IMR-90 (cell line): ENCODE measurements around the gene CDC42EP3. TPM values are rescaled to one million over a fixed set of nuclear protein-coding genes. Genes with fewer than 3 reads are reported as not detected.

Experiments
- ATAC-seq: fragments of 200-7000 bp; cut with Tn5 transposase; 2 replicates; pipeline ENCODE4 v1.9.1; 2020; ENCODE audit warnings: low read depth, mild to moderate bottlenecking, moderate library complexity
- BruUV-seq: library from RNA; stranded (reverse); fragments of 400-500 nt; replicated peaks from 2 replicates; lab custom pipeline; 2021; lab: Mats Ljungman, UMichigan
- CTCF ChIA-PET: fragments of 300-600 bp; formaldehyde crosslinking; extraction: SDS; loops from one replicate; lab custom pipeline; 2021; ENCODE audit warnings: antibody characterized with exemption; lab: Yijun Ruan, JAX
- POLR2A ChIA-PET: fragments of 300-600 bp; sonication (Branson Sonifier 250); formaldehyde crosslinking; loops from one replicate; lab custom pipeline; 2022; ENCODE audit warnings: antibody characterized with exemption; ENCODE audit not compliant: unreplicated experiment; lab: Charles Lee
- DNase-seq: peaks from one replicate; pipeline ENCODE4 v3.0.0; 2013
- H2AFZ ChIP-seq: replicated peaks from 2 replicates; pipeline ENCODE3; 2013; ENCODE audit warnings: low read length, mild to moderate bottlenecking; ENCODE audit not compliant: poor library complexity
- H2AK5ac ChIP-seq: 2 replicates; pipeline ENCODE4 v1.6.1; 2013; ENCODE audit warnings: low read depth, low read length, inconsistent platforms
- H2AK9ac ChIP-seq: replicated peaks from 2 replicates; pipeline ENCODE3; 2013; ENCODE audit warnings: mild to moderate bottlenecking, low read depth, low read length, moderate library complexity; ENCODE audit not compliant: poor library complexity
- H2BK120ac ChIP-seq: 2 replicates; pipeline ENCODE4 v1.6.1; 2013; ENCODE audit warnings: low read depth, low read length, inconsistent platforms
- H2BK15ac ChIP-seq: 3 replicates; pipeline ENCODE4 v1.6.1; 2013; ENCODE audit warnings: low read depth, low read length, inconsistent platforms
- H2BK20ac ChIP-seq: 2 replicates; pipeline ENCODE4 v1.6.1; 2013; ENCODE audit warnings: low read depth, mild to moderate bottlenecking, inconsistent platforms, low read length, moderate library complexity
- H2BK5ac ChIP-seq: 2 replicates; pipeline ENCODE4 v1.6.1; 2013; ENCODE audit warnings: mild to moderate bottlenecking, low read depth, low read length, inconsistent platforms; ENCODE audit not compliant: poor library complexity, severe bottlenecking
- H3K14ac ChIP-seq: replicated peaks from 2 replicates; pipeline ENCODE4 v1.6.1; 2013; ENCODE audit warnings: low read depth, low read length, inconsistent platforms
- H3K18ac ChIP-seq: 2 replicates; pipeline ENCODE4 v1.6.1; 2013; ENCODE audit warnings: low read depth, low read length, control low read depth
- H3K23ac ChIP-seq: 2 replicates; pipeline ENCODE4 v1.6.1; 2013; ENCODE audit warnings: low read depth, low read length, inconsistent platforms
- H3K27ac ChIP-seq: 2 replicates; pipeline ENCODE4 v1.5.1; 2013; ENCODE audit warnings: mild to moderate bottlenecking, control low read depth, low read length; ENCODE audit not compliant: insufficient read depth
- H3K27me3 ChIP-seq: 2 replicates; pipeline ENCODE4 v1.6.1; 2013; ENCODE audit warnings: low read length; ENCODE audit not compliant: control insufficient read depth, insufficient read depth
- H3K36me3 ChIP-seq: 2 replicates; pipeline ENCODE4 v1.6.1; 2013; ENCODE audit warnings: low read length, mixed read lengths; ENCODE audit not compliant: control insufficient read depth, insufficient read depth
- H3K4ac ChIP-seq: 2 replicates; pipeline ENCODE4 v1.6.1; 2013; ENCODE audit warnings: low read depth, low read length, inconsistent platforms
- H3K4me1 ChIP-seq: 2 replicates; pipeline ENCODE4 v1.6.1; 2013; ENCODE audit warnings: low read length, mixed read lengths; ENCODE audit not compliant: control insufficient read depth, insufficient read depth
- H3K4me2 ChIP-seq: 2 replicates; pipeline ENCODE4 v1.6.1; 2013; ENCODE audit warnings: low read depth, mild to moderate bottlenecking, control low read depth, low read length, moderate library complexity
- H3K4me3 ChIP-seq: 2 replicates; pipeline ENCODE4 v1.5.1; 2013; ENCODE audit warnings: low read depth, mild to moderate bottlenecking, control low read depth, low read length, moderate library complexity; ENCODE audit not compliant: insufficient read depth
- H3K56ac ChIP-seq: 2 replicates; pipeline ENCODE4 v1.6.1; 2013; ENCODE audit warnings: low read length, inconsistent platforms; ENCODE audit not compliant: insufficient read depth; ENCODE audit errors: extremely low read depth
- H3K79me1 ChIP-seq, 2 experiments: 2 replicates each; pipeline ENCODE4 v1.6.1; 2013; ENCODE audit warnings: low read length in 2 of 2, inconsistent platforms in 1 of 2, low read depth in 1 of 2
- H3K9ac ChIP-seq: 2 replicates; pipeline ENCODE4 v1.6.1; 2013; ENCODE audit warnings: low read depth, low read length, control low read depth
- H3K9me1 ChIP-seq: 2 replicates; pipeline ENCODE4 v1.6.1; 2013; ENCODE audit warnings: low read length, inconsistent platforms; ENCODE audit not compliant: insufficient read depth
- H3K9me3 ChIP-seq: 2 replicates; pipeline ENCODE4 v1.6.1; 2013; ENCODE audit warnings: low read length; ENCODE audit not compliant: control insufficient read depth, insufficient read depth
- H4K20me1 ChIP-seq: 2 replicates; pipeline ENCODE4 v1.6.1; 2013; ENCODE audit warnings: low read length, inconsistent platforms; ENCODE audit not compliant: insufficient read depth
- H4K5ac ChIP-seq: 2 replicates; pipeline ENCODE4 v1.6.1; 2013; ENCODE audit warnings: mild to moderate bottlenecking, low read depth, low read length, control low read depth
- H4K8ac ChIP-seq, 2 experiments: 2 replicates each; pipeline ENCODE4 v1.6.1; 2013; ENCODE audit warnings: low read depth in 2 of 2, low read length in 2 of 2, control low read depth in 1 of 2, inconsistent platforms in 1 of 2
- H4K91ac ChIP-seq: 2 replicates; pipeline ENCODE4 v1.6.1; 2013; ENCODE audit warnings: low read depth, low read length, inconsistent platforms; ENCODE audit not compliant: insufficient read depth
- CEBPB ChIP-seq: IDR thresholded peaks from 2 replicates; pipeline ENCODE4 v1.6.1; 2012; ENCODE audit warnings: low read depth, low read length, improper control_type of control experiment
- CHD1 ChIP-seq: IDR thresholded peaks from 2 replicates; pipeline ENCODE4 v1.6.1; 2012; ENCODE audit warnings: low read depth, low read length, improper control_type of control experiment
- CTCF ChIP-seq: conservative IDR thresholded peaks from 2 replicates; pipeline ENCODE4 v1.5.1; 2012; ENCODE audit warnings: mild to moderate bottlenecking, low read depth, low read length, improper control_type of control experiment
- FOS ChIP-seq: fragments of 150-350 bp; IDR thresholded peaks from 2 replicates; pipeline ENCODE4 v1.6.1; 2016; ENCODE audit warnings: low read depth, low read length
- MAFK ChIP-seq: IDR thresholded peaks from 2 replicates; pipeline ENCODE4 v1.6.1; 2012; ENCODE audit warnings: low read depth, low read length, improper control_type of control experiment
- MAZ ChIP-seq: IDR thresholded peaks from 2 replicates; pipeline ENCODE4 v1.6.1; 2012; ENCODE audit warnings: low read depth, mild to moderate bottlenecking, low read length, improper control_type of control experiment, moderate library complexity, borderline replicate concordance
- NFE2L2 ChIP-seq: fragments of 150-350 bp; IDR thresholded peaks from 2 replicates; pipeline ENCODE4 v1.6.1; 2016; ENCODE audit warnings: low read depth, mild to moderate bottlenecking, low read length
- POLR2A ChIP-seq: IDR thresholded peaks from 2 replicates; pipeline ENCODE4 v1.6.1; 2012; ENCODE audit warnings: mild to moderate bottlenecking, low read depth, low read length
- RAD21 ChIP-seq: IDR thresholded peaks from 2 replicates; pipeline ENCODE4 v1.6.1; 2012; ENCODE audit warnings: low read length, improper control_type of control experiment
- RCOR1 ChIP-seq: IDR thresholded peaks from 2 replicates; pipeline ENCODE4 v1.6.1; 2012; ENCODE audit warnings: mild to moderate bottlenecking, low read length, improper control_type of control experiment; ENCODE audit not compliant: insufficient replicate concordance
- RFX5 ChIP-seq: IDR thresholded peaks from 2 replicates; pipeline ENCODE4 v1.8.0; 2012; ENCODE audit warnings: low read depth, mild to moderate bottlenecking, low read length, moderate library complexity
- SMC3 ChIP-seq: fragments of 150-350 bp; IDR thresholded peaks from 2 replicates; pipeline ENCODE4 v1.6.1; 2016; ENCODE audit warnings: low read depth, mild to moderate bottlenecking, antibody characterized with exemption, low read length, moderate library complexity
- USF2 ChIP-seq: fragments of 150-350 bp; IDR thresholded peaks from 2 replicates; pipeline ENCODE4 v1.6.1; 2017; ENCODE audit warnings: mild to moderate bottlenecking, antibody characterized with exemption, low read length, low read depth
- WGBS, 2 experiments: methylation state at CpG; one replicate each; pipeline versions ENCODE4 v1.1.5 to v1.1.7; 2013; ENCODE audit warnings: missing lambda C conversion rate in 2 of 2; ENCODE audit not compliant: insufficient read length in 1 of 2; ENCODE audit errors: extremely low coverage in 2 of 2; 5-methylcytosine and 5-hydroxymethylcytosine counted together
- dilution Hi-C: fragments of 300-500 bp; cut with HindIII; formaldehyde crosslinking; loops from one replicate; pipeline ENCODE4 v1.14.3; 2018; ENCODE audit warnings: low sequenced_read_pairs; ENCODE audit not compliant: unreplicated experiment
- in situ Hi-C: fragments of 300-500 bp; cut with MboI; formaldehyde crosslinking; loops from 3 replicates; pipeline ENCODE4 v1.14.3; 2019; ENCODE audit warnings: low sequenced_read_pairs, inconsistent platforms, mixed read lengths
- intact Hi-C: fragments of 100-400 bp; cut with micrococcal nuclease; formaldehyde crosslinking; loops from 2 replicates; pipeline ENCODE4 v1.10.0; 2022
- polyA plus RNA-seq, 3 experiments: library from polyadenylated mRNA; depleted of rRNA; stranded (reverse); fragments of >200 nt; gene quantifications; 2 replicates each; pipeline ENCODE4 v1.2.3, GENCODE V29; 2012; ENCODE audit warnings: low replicate concordance in 1 of 3
- total RNA-seq: library from RNA; depleted of rRNA; stranded (reverse); fragments of >200 nt; gene quantifications from 2 replicates; pipeline ENCODE4 v1.2.3, GENCODE V29; 2012

Gene CDC42EP3
- total and polyA plus RNA-seq, 2 of the 4 experiments (the other 2 are of a cell fraction): 167 to 193 TPM

DNA sequence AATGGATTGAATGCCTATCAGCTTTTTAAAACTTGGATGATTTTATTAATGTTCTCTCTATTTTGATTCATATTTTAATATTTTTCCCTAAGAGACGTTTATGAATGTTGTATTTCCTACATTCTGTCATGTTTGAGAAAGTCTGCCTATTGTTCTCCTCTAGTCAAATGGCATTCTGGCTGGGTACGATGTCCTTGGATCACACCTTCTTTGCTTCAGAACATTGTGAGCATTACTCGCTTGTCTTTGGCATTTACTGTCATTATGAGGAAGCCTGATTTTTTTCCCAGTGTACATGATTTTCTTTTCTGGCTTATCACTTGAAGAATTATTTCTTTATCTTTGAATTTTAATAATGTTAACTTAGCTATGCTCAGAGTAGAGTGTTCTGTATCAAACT, 78.4 kb downstream of the CDC42EP3 start:
- H4K20me1 ChIP-seq: no peaks in the 10 kb centered on the region
- TF ChIP-seq RCOR1: no peak
- TF ChIP-seq CHD1: no peak
- no peak for TF ChIP-seq RFX5
- no peak for TF ChIP-seq NFE2L2
- no peak for TF ChIP-seq CEBPB
- TF ChIP-seq MAFK: no peak
- TF ChIP-seq RAD21: no peak
- TF ChIP-seq FOS: no peak
- no peak for TF ChIP-seq MAZ
- TF ChIP-seq SMC3: no peak
- TF ChIP-seq CTCF: no peak
- TF ChIP-seq POLR2A: no peak
- no peak for TF ChIP-seq USF2
- H2AK9ac ChIP-seq: no peak overlapping the region

More for the DNA sequence above, 78.4 kb downstream of the CDC42EP3 start:
- H4K91ac ChIP-seq: no peak overlapping the region
- no peaks in the 10 kb centered on the region for H3K79me1 ChIP-seq
- H3K9me1 ChIP-seq: 0 out of 2 replicates have a peak, but pooled peaks cover 5% of the 10 kb centered on the region
- ChIA-PET CTCF (no interaction called here), POLR2A (interaction anchor here (0.6 kb wide), 1 partner anchor 279 kb away, joined by 11 read pairs; no protein-coding TSS in a partner anchor)
- H3K4me3 ChIP-seq: no peak overlapping the region
- no peak for ATAC-seq
- H2BK5ac ChIP-seq: no peak overlapping the region
- WGBS, 2 experiments: no CpG with 5 or more reads among the region's 3 CpGs
- no peak overlapping the region for H3K27ac ChIP-seq
- no peak overlapping the region for H3K4me2 ChIP-seq
- H2BK120ac ChIP-seq: no peak overlapping the region
- H4K8ac ChIP-seq: no peak overlapping the region
- no peak overlapping the region for H2BK15ac ChIP-seq
- H4K5ac ChIP-seq: no peak overlapping the region
- H3K14ac ChIP-seq: no peak overlapping the region
- no peak overlapping the region for H2AK5ac ChIP-seq
- H3K23ac ChIP-seq: no peak overlapping the region
- no peak overlapping the region for H3K9ac ChIP-seq
- no peak overlapping the region for H2BK20ac ChIP-seq
- no peak overlapping the region for H3K4ac ChIP-seq
- intact Hi-C loops (no loop called here), in situ Hi-C loops (no loop called here), dilution Hi-C loops (no loop called here)
- H3K9me3 ChIP-seq: no peaks in the 10 kb centered on the region
- H3K27me3 ChIP-seq: no peaks in the 10 kb centered on the region
- peaks cover 8% of the 10 kb centered on the region for H3K4me1 ChIP-seq
- no peak for DNase-seq
- no TSS peak for BruUV-seq
- no peak overlapping the region for H2AFZ ChIP-seq
- no peak overlapping the region for H3K18ac ChIP-seq
- no peak overlapping the region for H3K56ac ChIP-seq
- no peaks in the 10 kb centered on the region for H3K36me3 ChIP-seq
